ENCODE results near the gene RAB11FIP4.

RAB11FIP4 gene

GRCh38 chr17:31433811-31434726 is 42.6 kb downstream of the RAB11FIP4 start:
- no peak for DNase-seq

GRCh38 chr17:31434727-31435050 is 43.2 kb downstream of the RAB11FIP4 start:
- DNase-seq = no peak

DNA sequence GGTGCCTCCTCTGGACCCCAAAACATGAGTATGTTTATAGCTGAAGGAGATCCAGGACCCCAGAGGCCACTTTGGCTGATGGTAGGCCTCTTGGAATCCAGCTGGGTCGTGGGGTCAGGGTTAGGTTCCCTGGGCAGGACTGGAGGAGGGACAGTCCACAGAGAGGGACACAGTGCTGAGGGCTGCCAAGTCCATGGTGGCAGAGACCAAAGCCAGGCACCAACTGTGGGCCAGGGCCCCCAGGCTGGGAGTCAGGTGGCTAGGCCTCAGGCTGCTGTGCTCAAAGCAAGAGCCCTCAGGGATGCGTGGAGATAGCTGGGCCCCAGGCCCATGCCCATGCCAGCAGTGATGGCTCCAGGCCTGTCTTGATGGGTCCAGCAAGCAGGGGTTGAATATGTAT is 44.1 kb downstream of the RAB11FIP4 start:
- no peak for DNase-seq

- DNase-seq = no peak
These were observed 46.4 kb downstream of the RAB11FIP4 start for GRCh38 chr17:31437720-31438400.

DNA sequence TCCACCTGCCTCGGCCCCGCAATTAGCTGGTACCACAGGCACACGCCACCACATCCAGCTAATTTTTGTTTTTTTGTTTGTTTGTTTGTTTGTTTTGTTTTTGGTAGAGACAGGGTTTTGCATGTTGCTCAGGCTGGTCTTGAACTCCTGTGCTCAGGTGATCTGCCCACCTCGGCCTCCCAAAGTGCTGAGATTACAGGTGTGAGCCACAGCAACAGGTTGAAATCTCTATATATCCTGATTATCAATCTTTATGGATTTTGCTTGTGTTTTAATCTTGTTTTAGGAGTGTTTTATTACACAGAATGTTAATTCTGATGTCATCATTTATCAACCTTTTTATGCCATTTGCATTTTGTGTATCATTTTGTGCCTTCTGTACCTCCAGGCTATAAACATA is 48.2 kb downstream of the RAB11FIP4 start:
- no peak for DNase-seq

DNA sequence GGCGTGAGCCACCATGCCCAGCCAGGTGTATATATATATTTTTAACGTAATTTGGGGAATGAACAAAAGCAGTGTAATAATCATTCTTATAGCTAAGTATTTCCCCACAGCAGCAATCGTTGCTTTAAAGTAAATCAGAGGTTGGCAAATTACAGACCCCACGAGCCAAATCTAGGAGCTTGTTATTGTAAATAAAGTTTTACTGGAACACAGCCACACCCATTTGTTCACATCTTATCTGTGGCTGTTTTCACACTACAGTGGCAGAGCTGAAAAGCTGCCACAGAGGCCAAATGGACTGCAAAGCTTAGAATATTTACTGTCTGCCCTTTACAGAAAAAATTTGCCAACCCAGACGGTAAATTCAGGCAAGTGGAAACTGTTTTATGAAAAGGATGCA is 50.8 kb downstream of the RAB11FIP4 start:
- DNase-seq = no peak

DNA sequence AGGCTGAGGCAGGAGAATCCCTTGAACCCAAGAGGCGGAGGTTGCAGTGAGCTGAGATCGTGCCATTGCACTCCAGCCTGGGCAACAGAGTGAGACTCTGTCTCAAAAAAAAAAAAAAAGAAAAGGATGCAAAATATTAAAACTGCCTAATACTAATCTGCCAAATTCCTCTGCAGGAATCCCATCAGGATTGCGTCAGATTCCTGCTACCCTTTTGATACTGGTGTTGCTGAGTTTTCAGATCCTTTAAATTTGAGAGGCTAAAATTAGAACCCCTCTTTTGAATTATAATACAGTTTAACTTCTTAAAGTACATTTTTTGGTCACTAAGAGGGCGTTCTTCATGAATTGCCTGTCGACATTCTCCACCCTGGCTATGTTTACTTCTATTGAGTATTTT is 51.4 kb downstream of the RAB11FIP4 start:
- peak; percentile 29 for DNase-seq

DNA sequence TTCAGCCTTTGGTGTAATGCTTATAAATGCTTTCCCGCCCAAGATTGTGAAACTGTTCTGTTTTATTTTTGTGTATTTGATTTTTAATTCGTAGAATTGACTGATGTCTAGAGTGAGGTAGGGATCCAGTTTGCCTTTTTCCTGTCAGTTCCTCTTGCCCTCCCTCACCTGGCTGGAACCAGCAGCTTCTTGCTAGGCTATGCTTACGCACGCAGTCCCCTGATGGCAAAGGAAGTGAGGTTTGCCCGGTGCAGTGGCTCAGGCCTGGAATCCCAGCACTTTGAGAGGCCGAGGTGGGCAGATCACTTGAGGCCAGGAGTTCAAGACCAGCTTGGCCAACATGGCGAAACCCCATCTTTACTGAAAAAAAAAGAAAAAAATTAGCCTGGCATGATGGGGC is 51.9 kb downstream of the RAB11FIP4 start:
- no peak for DNase-seq

GRCh38 chr17:31444026-31444425 is 52.6 kb downstream of the RAB11FIP4 start:
- DNase-seq = peak; percentile 5

DNA sequence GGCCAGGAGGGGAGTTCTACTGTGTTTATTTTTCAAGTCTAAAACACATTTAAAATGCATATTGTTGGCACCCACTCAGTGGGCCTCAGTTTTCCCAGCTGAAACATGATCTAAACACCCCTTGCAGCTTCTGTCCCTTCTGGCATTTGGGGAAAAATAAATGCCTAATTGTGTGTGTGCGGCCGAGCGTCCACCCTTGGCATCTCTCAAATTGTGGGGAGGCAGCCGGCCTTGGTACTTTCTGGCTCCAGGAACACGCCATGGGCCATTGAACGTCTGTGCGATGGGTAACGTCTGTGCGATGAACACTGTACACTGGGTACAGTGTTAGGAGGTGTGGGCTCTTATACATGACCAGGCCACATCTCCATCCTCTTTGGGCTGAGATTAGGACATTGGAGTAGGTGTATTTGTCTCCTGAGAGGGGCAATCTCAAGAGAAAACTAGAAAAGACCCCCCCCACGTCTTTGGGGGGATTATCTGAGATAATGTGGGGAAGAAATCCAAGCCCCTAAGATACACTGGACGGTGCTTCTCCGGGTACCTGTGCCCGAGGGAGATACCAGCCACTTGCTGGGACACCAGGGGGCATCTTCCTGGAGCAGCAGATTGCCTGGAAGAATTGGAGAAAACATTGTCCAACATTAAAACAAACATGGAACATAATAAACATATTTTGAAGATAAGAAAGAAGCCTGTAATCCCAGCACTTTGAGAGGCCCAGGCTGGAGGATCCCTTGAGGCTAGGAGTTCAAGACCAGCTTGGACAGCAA is 54.9 kb downstream of the RAB11FIP4 start:
- no peak for DNase-seq

GRCh38 chr17:31448467-31449077 is 57.1 kb downstream of the RAB11FIP4 start:
- peak; percentile 34 for DNase-seq

GRCh38 chr17:31449111-31449510 is 57.6 kb downstream of the RAB11FIP4 start:
- DNase-seq = no peak

GRCh38 chr17:31449746-31450145 is 58.3 kb downstream of the RAB11FIP4 start:
- DNase-seq = no peak

DNA sequence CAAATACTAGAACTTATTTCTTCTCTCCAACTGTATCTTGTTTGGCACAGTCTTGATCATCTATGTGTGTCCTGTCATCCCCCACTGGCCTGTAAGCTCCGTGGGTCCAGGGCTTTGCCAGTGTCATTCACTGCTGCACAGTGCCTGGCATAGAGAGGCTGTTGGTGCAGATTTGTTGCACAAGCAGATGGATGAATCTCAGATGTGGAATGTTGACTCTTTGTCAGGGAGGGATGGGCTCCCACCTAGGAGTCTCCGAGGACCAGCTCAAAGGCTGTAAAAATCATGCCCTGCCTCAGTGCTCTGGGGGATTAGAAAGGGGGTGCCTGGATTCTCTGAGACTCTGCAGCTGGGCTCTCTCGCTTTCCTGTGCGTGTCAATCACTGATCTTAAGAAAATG is 60.6 kb downstream of the RAB11FIP4 start:
- no peak for DNase-seq

- DNase-seq = no peak
These were observed 61.2 kb downstream of the RAB11FIP4 start for GRCh38 chr17:31452561-31453110.

DNA sequence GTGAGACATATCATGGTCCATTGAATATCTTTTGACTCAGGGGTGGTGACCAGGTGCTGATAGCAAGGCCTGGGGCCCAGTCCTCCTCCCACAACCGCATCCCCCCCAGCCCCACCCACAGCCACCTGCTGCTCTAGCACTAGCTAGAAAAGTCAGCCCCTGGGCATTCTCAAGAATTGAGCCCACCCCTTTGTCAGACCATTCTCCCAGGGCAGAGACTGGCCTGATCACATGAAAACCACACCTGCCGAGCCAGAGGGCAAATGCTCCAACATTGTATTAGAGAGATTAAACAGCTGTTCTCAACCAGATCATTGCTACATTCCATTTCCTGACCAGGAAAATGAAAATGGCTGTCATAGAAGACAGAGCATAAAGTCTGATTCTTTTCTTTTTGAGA is 62.4 kb downstream of the RAB11FIP4 start:
- DNase-seq = no peak

GRCh38 chr17:31456814-31457213 is 65.3 kb downstream of the RAB11FIP4 start:
- DNase-seq = no peak

- no peak for DNase-seq
These were observed 66.1 kb downstream of the RAB11FIP4 start for GRCh38 chr17:31457391-31458234.

GRCh38 chr17:31458829-31459228 is 67.4 kb downstream of the RAB11FIP4 start:
- no peak for DNase-seq

DNA sequence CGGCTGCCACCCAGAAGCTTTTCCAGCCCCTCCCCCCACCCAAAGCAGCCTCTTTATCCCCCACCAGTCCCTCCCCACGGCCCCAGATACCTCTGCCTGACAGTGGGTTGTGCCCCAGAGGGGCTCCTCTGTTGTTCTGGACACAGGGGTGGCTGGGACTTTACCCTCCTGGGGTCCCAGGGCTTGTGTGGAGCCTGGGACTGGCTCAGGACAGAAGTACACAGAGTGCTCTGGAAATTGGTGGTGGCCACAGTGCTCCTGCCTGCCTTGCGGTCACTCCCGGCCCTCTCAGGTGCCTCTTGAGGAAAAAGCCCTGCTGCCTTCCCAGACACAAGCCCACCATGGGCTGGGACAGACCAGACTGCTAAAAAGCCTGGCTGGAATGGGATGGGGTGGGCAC is 68.2 kb downstream of the RAB11FIP4 start:
- no peak for DNase-seq

GRCh38 chr17:31460226-31460721 is 68.8 kb downstream of the RAB11FIP4 start:
- no peak for DNase-seq

Data from fibroblast of skin of abdomen (primary cell).